Activated naive CD8-positive, alpha-beta T cell (primary cell): ENCODE data around the gene EXOC6B.

ENCODE experiments used
- H3K27ac Mint-ChIP-seq: one replicate; pipeline ENCODE4 v1.8.0; 2021; ENCODE audit warnings: mixed read lengths
- H3K27me3 Mint-ChIP-seq: one replicate; pipeline ENCODE4 v1.8.0; 2021; ENCODE audit warnings: mixed read lengths
- H3K36me3 Mint-ChIP-seq: one replicate; pipeline ENCODE4 v1.8.0; 2021; ENCODE audit warnings: mixed read lengths
- H3K4me1 Mint-ChIP-seq: one replicate; pipeline ENCODE4 v1.8.0; 2021; ENCODE audit warnings: low read depth, mixed read lengths
- H3K4me3 Mint-ChIP-seq: one replicate; pipeline ENCODE4 v1.8.0; 2021; ENCODE audit warnings: mild to moderate bottlenecking, mixed read lengths
- H3K9me3 Mint-ChIP-seq: one replicate; pipeline ENCODE4 v1.8.0; 2021; ENCODE audit warnings: low read depth, mixed read lengths

EXOC6B gene

DNA sequence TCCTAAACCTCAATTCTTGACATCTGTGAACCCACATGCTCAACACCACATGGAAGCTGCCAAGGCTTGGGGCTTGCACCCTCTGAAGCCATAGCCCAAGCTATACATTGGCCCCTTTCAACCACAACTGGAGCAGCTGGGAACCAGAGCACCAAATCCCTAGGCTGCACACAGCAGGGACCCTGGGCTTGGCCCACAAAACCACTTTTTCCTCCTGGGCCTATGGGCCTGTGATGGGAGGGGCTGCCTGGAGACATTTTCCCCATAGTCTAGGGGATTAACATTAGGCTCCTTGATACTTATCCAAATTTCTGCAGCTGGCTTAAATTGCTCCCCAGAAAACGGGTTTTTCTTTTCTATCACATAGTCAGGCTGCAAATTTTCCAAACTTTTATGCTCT is 40.3 kb downstream of the EXOC6B start:
- Mint-ChIP-seq H3K36me3 (peaks cover 12% of the 10 kb centered on the region), H3K27me3 (no peaks in the 10 kb centered on the region), H3K4me3 (no peak overlapping the region), H3K27ac (no peak overlapping the region), H3K4me1 (no peaks in the 10 kb centered on the region), H3K9me3 (no peaks in the 10 kb centered on the region)

DNA sequence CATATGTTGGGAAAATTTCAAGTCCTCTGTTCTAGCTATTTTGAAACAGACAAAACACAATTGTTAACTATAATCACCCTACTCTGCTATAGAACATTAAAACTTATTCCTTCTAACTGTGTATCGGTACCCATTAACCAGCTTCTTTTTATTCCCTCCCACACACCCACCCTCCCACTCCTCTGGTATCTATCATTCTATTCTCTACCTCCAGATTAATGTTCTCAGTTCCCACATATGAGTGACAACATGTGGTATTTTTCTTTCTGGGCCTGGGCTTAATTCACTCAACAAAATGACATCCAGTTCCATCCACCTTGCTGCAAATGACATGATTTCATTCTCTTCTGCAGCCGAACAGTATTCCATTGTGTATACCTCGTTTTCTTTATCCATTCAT is 43.3 kb downstream of the EXOC6B start:
- no peak overlapping the region for H3K27ac Mint-ChIP-seq
- no peaks in the 10 kb centered on the region for H3K9me3 Mint-ChIP-seq
- peaks cover 12% of the 10 kb centered on the region for H3K36me3 Mint-ChIP-seq
- H3K4me1 Mint-ChIP-seq, result no peaks in the 10 kb centered on the region
- no peak overlapping the region for H3K4me3 Mint-ChIP-seq
- no peaks in the 10 kb centered on the region for H3K27me3 Mint-ChIP-seq

GRCh38 chr2:72781480-72781879 is 44.4 kb downstream of the EXOC6B start:
- Mint-ChIP-seq H3K9me3 (no peaks in the 10 kb centered on the region), H3K27me3 (no peaks in the 10 kb centered on the region), H3K27ac (no peak overlapping the region), H3K36me3 (peaks cover 12% of the 10 kb centered on the region), H3K4me1 (no peaks in the 10 kb centered on the region), H3K4me3 (no peak overlapping the region)

DNA sequence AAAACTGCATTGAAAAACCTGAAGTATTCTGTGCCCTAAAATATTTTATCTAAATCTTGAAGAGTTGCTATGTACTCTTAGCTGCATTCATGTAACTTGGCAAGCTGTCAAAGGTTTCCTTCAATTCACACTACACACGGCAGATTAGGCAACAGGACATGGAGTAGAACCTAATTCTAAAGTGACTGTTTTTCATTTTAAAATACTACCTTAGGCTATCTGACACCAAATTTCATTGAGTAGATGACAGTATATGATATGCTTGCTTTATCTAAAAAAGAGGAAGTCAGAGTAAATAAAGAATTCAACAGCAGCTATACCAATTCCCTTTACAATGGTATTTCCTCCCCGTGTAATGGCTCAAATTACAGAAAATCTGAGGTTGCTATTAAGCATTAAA is 45.4 kb downstream of the EXOC6B start:
- Mint-ChIP-seq H3K36me3 (peaks cover 8% of the 10 kb centered on the region), H3K27me3 (no peaks in the 10 kb centered on the region), H3K4me1 (no peaks in the 10 kb centered on the region), H3K27ac (no peak overlapping the region), H3K4me3 (no peak overlapping the region), H3K9me3 (no peaks in the 10 kb centered on the region)

DNA sequence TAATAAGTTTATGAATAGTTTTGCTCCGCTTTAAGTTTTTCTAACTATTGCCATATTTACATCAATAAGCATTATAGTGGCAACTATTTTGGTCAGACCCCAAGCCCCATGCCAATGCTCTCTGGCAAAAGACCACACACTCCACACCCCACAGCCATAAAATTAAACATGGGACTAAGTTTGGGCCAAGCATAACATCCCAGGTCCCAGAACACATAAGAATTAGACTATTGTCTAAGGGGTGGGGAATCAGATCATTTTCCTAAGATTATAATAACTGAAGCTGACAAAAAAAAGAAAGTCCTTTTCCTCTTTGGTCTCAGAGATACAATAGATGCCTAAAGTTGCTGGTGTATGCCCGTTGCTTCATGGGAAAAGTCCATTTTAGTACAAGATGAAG is 46.3 kb downstream of the EXOC6B start:
- no peak overlapping the region for H3K27ac Mint-ChIP-seq
- no peaks in the 10 kb centered on the region for H3K4me1 Mint-ChIP-seq
- no peaks in the 10 kb centered on the region for H3K9me3 Mint-ChIP-seq
- no peaks in the 10 kb centered on the region for H3K27me3 Mint-ChIP-seq
- H3K36me3 Mint-ChIP-seq, result peaks cover 7% of the 10 kb centered on the region
- no peak overlapping the region for H3K4me3 Mint-ChIP-seq

DNA sequence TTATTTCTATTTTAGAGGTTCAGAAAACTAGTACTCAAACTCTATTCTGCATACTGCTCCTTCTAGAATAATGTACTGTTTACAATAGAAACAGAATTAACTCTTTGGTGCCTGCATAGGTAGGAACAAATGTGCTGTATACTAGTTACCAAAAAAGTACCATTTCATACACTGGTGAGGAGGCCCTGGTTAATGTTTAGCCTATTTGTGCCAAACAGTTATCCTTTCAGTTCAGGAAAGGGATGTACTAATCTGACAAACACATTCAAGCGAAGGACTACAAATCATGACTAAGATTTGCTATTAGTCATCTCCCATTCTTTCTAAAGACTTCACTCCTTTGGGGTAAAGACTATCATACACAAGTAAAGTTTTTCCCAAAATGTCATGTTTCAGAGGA is 47.4 kb downstream of the EXOC6B start:
- no peaks in the 10 kb centered on the region for H3K4me1 Mint-ChIP-seq
- H3K27me3 Mint-ChIP-seq, result no peaks in the 10 kb centered on the region
- no peak overlapping the region for H3K4me3 Mint-ChIP-seq
- no peaks in the 10 kb centered on the region for H3K9me3 Mint-ChIP-seq
- peaks cover 4% of the 10 kb centered on the region for H3K36me3 Mint-ChIP-seq
- no peak overlapping the region for H3K27ac Mint-ChIP-seq

- no peaks in the 10 kb centered on the region for H3K9me3 Mint-ChIP-seq
- H3K4me1 Mint-ChIP-seq, result no peaks in the 10 kb centered on the region
- no peaks in the 10 kb centered on the region for H3K27me3 Mint-ChIP-seq
- peaks cover 2% of the 10 kb centered on the region for H3K36me3 Mint-ChIP-seq
- H3K4me3 Mint-ChIP-seq, result no peak overlapping the region
- no peak overlapping the region for H3K27ac Mint-ChIP-seq
Observed at GRCh38 chr2:72770879-72771461, 54.9 kb downstream of the EXOC6B start.

DNA sequence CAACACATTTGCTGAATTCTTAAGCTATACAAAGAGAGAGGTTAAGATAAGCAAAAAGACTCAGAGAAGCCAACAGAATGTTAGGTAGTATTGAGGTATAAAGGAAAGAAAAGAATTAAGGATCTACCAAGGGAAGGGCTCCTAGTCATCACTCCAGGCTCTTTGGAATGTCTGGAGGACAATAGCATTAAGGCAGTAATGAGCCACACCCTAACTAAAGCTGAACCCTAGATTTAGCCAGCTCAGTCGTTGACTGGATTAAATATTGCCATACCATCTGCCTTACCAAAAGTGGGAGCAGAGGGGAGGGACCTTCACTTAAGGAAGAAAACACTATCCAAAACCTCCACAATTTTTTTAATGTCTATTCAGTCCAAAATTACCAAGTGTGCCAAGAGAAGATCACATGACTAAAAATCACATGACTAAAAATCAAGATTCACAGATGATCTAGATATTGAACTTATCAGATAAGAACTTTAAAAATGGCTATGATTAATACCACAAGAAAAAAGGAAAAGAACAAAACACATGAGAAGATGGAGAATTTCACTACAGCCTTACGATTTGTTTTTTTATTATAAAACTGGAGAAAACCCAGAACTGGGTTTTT is 59.7 kb downstream of the EXOC6B start:
- no peak overlapping the region for H3K4me3 Mint-ChIP-seq
- no peaks in the 10 kb centered on the region for H3K27me3 Mint-ChIP-seq
- H3K9me3 Mint-ChIP-seq, result no peaks in the 10 kb centered on the region
- H3K36me3 Mint-ChIP-seq, result peaks cover 11% of the 10 kb centered on the region
- no peak overlapping the region for H3K27ac Mint-ChIP-seq
- H3K4me1 Mint-ChIP-seq, result no peaks in the 10 kb centered on the region

- Mint-ChIP-seq H3K27me3 (no peaks in the 10 kb centered on the region), H3K4me1 (no peaks in the 10 kb centered on the region), H3K9me3 (no peaks in the 10 kb centered on the region), H3K36me3 (peaks cover 23% of the 10 kb centered on the region), H3K4me3 (no peak overlapping the region), H3K27ac (no peak overlapping the region)
Observed at GRCh38 chr2:72762276-72762675, 63.6 kb downstream of the EXOC6B start.

DNA sequence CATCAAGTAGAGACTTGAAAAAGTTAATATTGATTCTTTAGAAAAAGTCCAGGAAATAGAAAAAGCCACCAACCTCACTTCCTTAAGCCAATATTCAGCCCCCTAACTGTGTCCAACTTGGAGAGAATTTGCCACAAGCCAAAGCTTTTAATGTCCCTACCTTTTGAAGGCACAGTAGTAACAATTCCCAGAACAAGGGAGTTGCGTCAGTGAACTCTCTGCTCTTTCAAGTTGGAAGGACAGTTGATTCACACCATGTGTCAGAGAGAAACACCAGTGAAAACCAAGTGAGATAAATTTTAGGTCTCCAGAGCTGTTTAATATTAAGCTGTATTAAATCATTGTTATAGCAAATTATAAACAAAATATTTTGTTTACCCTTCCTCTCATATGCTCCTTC is 66.1 kb downstream of the EXOC6B start:
- H3K27ac Mint-ChIP-seq, result no peak overlapping the region
- H3K9me3 Mint-ChIP-seq, result no peaks in the 10 kb centered on the region
- no peak overlapping the region for H3K4me3 Mint-ChIP-seq
- H3K4me1 Mint-ChIP-seq, result no peaks in the 10 kb centered on the region
- H3K27me3 Mint-ChIP-seq, result no peaks in the 10 kb centered on the region
- peaks cover 21% of the 10 kb centered on the region for H3K36me3 Mint-ChIP-seq

- H3K4me1 Mint-ChIP-seq, result no peaks in the 10 kb centered on the region
- peaks cover 16% of the 10 kb centered on the region for H3K36me3 Mint-ChIP-seq
- no peaks in the 10 kb centered on the region for H3K27me3 Mint-ChIP-seq
- no peaks in the 10 kb centered on the region for H3K9me3 Mint-ChIP-seq
- H3K27ac Mint-ChIP-seq, result no peak overlapping the region
- H3K4me3 Mint-ChIP-seq, result no peak overlapping the region
Observed at GRCh38 chr2:72757177-72757775, 68.6 kb downstream of the EXOC6B start.

DNA sequence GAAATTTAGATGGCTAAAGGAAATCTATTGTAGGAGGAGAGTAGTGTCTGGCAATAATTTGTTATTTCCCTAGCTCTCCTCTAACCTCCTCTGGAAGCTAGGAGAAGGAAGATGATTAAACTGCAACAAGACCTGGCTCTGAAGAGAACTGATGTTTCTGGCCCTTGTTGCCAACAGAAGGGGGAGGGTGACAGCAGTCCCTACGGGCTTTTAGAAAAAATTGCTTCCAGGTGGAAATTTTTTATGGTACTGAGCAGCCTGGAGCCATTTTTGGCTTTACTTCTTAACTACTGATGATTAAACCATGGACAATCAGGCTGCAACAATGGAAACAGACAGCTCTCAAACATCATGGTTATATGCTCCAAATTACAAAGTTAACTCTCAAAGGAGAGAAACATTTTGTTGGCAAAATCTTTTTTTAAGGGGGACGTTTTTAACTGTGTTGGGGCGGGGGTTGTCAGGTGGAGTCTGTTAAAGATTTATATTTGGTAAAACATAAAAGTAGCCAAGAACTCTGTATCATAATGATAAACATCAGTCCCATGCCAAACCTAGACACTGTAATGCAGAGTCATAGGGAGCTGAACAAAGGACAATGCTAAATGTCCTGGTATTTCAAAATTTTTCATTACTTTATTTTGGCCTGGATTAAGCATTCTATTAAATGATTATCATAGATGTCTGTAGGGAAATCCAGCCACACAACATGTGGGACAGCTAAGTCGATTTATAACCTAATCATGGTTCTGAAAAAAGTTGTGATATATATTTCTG is 70.0 kb downstream of the EXOC6B start:
- no peaks in the 10 kb centered on the region for H3K4me1 Mint-ChIP-seq
- H3K9me3 Mint-ChIP-seq, result no peaks in the 10 kb centered on the region
- H3K36me3 Mint-ChIP-seq, result peaks cover 11% of the 10 kb centered on the region
- no peaks in the 10 kb centered on the region for H3K27me3 Mint-ChIP-seq
- H3K4me3 Mint-ChIP-seq, result no peak overlapping the region
- no peak overlapping the region for H3K27ac Mint-ChIP-seq

DNA sequence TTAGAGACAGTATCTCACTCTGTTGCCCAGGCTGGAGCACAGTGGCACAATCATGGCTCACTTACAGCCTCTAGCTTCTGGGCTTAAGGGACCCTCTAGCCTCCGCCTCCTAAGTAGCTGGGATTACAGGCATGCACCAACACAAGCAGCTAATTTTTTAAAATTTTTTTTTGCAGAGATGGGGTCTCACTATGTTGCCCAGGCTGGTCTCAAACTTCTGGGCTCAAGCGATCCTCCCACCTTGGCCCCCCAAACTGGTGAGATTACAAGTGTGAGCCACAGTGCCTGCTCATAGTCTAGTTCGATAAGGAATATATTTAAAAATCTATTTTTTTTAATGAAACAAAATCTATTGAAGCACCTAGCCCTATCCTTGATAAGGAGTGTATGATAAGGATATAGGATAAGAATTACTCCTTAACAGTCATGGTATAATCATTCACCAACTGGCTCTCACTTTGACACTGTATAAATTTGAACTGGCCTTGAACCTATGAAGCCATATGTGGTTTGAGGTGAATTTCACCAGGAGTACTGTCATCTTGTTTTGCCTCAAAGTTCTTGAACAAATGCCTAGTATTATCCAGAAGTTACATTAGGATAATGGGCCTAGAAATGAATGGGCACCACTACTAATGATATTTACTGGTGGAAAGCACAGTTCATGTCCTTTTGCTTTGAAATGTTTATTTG is 71.1 kb downstream of the EXOC6B start:
- Mint-ChIP-seq H3K9me3 (no peaks in the 10 kb centered on the region), H3K27me3 (no peaks in the 10 kb centered on the region), H3K4me1 (no peaks in the 10 kb centered on the region), H3K36me3 (peaks cover 2% of the 10 kb centered on the region), H3K4me3 (no peak overlapping the region), H3K27ac (no peak overlapping the region)

GRCh38 chr2:72750977-72751639 is 74.7 kb downstream of the EXOC6B start:
- H3K27ac Mint-ChIP-seq, result no peak overlapping the region
- no peaks in the 10 kb centered on the region for H3K9me3 Mint-ChIP-seq
- H3K4me1 Mint-ChIP-seq, result no peaks in the 10 kb centered on the region
- no peaks in the 10 kb centered on the region for H3K36me3 Mint-ChIP-seq
- no peak overlapping the region for H3K4me3 Mint-ChIP-seq
- H3K27me3 Mint-ChIP-seq, result no peaks in the 10 kb centered on the region
